ENCODE data around the gene C2CD2. TPM values are rescaled to one million over a fixed set of nuclear protein-coding genes. Genes with fewer than 3 reads are reported as not detected.

C2CD2 gene
- total RNA-seq, 2 donors from 2014 or later = 26.3 to 28.7 TPM

GRCh38 chr21:41926807-41927171 is 27.0 kb downstream of the C2CD2 start:
- no peak overlapping the region for H3K4me3 Mint-ChIP-seq
- H3K9me3 Mint-ChIP-seq = no peaks in the 10 kb centered on the region
- no peaks in the 10 kb centered on the region for H3K9me3 ChIP-seq (ENCODE audit: control insufficient read depth, low read length)
- H3K27ac Mint-ChIP-seq = peak overlapping the region; percentile 91
- 50 to 84% methylated on average over 1 to 3 of the region's 3 CpGs for WGBS, 2 experiments (ENCODE audit: insufficient coverage in 1 of 2, insufficient read length in 1 of 2)
- peaks cover 14% of the 10 kb centered on the region for H3K4me1 ChIP-seq (ENCODE audit: control insufficient read depth, insufficient read depth, low read length)
- no peak for DNase-seq
- peaks cover 27% of the 10 kb centered on the region for H3K4me1 Mint-ChIP-seq
- no peak overlapping the region for H3K27ac ChIP-seq (ENCODE audit: low read depth, low read length)
- H3K27me3 ChIP-seq (ENCODE audit: control insufficient read depth, insufficient read depth, low read length, poor library complexity, severe bottlenecking) = no peaks in the 10 kb centered on the region
- no peaks in the 10 kb centered on the region for H3K36me3 ChIP-seq (ENCODE audit: control insufficient read depth, insufficient read depth, low read length)
- H3K36me3 Mint-ChIP-seq (ENCODE audit: low read depth) = no peaks in the 10 kb centered on the region
- H3K4me3 ChIP-seq (ENCODE audit: low read length) = peak overlapping the region; percentile 24
- no peak overlapping the region for H3K9ac ChIP-seq (ENCODE audit: extremely low read depth, low read length, poor library complexity, severe bottlenecking)
- H3K27me3 Mint-ChIP-seq (ENCODE audit: insufficient read depth) = no peaks in the 10 kb centered on the region
- TF ChIP-seq CTCF (conservative IDR thresholded peaks at IDR 0.05) = no peak

DNA sequence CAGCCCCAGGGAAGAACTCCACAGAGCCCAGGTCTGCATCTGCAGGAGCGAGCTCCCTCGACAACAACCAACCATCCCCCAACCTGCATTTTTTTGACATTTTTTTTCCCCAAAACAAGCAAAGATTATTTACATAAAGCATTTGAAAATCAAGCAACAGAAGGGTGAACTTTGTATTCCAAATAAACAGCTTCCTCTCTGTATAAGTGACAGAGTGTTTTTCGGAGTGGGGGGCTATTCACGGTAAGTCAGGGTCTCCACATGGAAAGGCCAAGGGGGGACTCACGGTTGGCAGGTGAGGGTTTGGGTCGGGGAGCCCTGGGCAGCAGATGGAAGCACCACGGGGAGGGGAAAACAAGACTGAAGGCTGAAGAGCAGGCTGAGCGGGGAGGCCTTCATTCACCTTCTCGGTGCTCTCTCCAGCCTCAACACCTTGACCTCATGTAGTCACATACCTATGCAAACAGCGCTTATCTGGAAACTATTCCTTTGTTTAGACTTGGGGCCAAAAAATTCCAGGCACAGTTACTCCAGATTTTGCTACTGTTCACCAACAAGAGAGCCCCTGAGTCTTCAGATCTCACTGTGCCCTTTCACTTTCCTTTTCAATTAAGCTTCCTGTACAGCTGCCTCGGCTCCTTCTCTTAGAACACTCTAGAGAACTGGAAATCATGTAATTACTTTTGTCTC is 27.6 kb downstream of the C2CD2 start:
- TF ChIP-seq CTCF (conservative IDR thresholded peaks at IDR 0.05) = no peak
- Mint-ChIP-seq H3K27ac (peak overlapping the region; percentile 91), H3K4me3 (peak overlapping the region; percentile 9), H3K36me3 (ENCODE audit: low read depth) (no peaks in the 10 kb centered on the region), H3K9me3 (no peaks in the 10 kb centered on the region), H3K4me1 (peaks cover 27% of the 10 kb centered on the region), H3K27me3 (ENCODE audit: insufficient read depth) (no peaks in the 10 kb centered on the region)
- 58 to 63% methylated on average over 7 to 11 of the region's 11 CpGs for WGBS, 2 experiments (ENCODE audit: insufficient coverage in 1 of 2, insufficient read length in 1 of 2)
- Histone ChIP-seq H3K27ac (ENCODE audit: low read depth, low read length) (no peak overlapping the region), H3K36me3 (ENCODE audit: control insufficient read depth, insufficient read depth, low read length) (no peaks in the 10 kb centered on the region), H3K9me3 (ENCODE audit: control insufficient read depth, low read length) (no peaks in the 10 kb centered on the region), H3K9ac (ENCODE audit: extremely low read depth, low read length, poor library complexity, severe bottlenecking) (no peak overlapping the region), H3K27me3 (ENCODE audit: control insufficient read depth, insufficient read depth, low read length, poor library complexity, severe bottlenecking) (no peaks in the 10 kb centered on the region), H3K4me1 (ENCODE audit: control insufficient read depth, insufficient read depth, low read length) (peaks cover 14% of the 10 kb centered on the region), H3K4me3 (ENCODE audit: low read length) (peak overlapping the region; percentile 24)
- DNase-seq = peak; percentile 68

- Histone ChIP-seq H3K36me3 (ENCODE audit: control insufficient read depth, insufficient read depth, low read length) (no peaks in the 10 kb centered on the region), H3K27me3 (ENCODE audit: control insufficient read depth, insufficient read depth, low read length, poor library complexity, severe bottlenecking) (no peaks in the 10 kb centered on the region), H3K9me3 (ENCODE audit: control insufficient read depth, low read length) (no peaks in the 10 kb centered on the region), H3K27ac (ENCODE audit: low read depth, low read length) (no peak overlapping the region), H3K9ac (ENCODE audit: extremely low read depth, low read length, poor library complexity, severe bottlenecking) (no peak overlapping the region), H3K4me1 (ENCODE audit: control insufficient read depth, insufficient read depth, low read length) (peaks cover 9% of the 10 kb centered on the region), H3K4me3 (ENCODE audit: low read length) (peak overlapping the region; percentile 24)
- peaks cover 25% of the 10 kb centered on the region for H3K4me1 Mint-ChIP-seq
- no peak for TF ChIP-seq CTCF (conservative IDR thresholded peaks at IDR 0.05)
- no peak for DNase-seq
- H3K27me3 Mint-ChIP-seq (ENCODE audit: insufficient read depth) = no peaks in the 10 kb centered on the region
- no peaks in the 10 kb centered on the region for H3K36me3 Mint-ChIP-seq (ENCODE audit: low read depth)
- H3K27ac Mint-ChIP-seq = peak overlapping the region; percentile 91
- 75 to 78% methylated on average over 3 to 4 of the region's 4 CpGs for WGBS, 2 experiments (ENCODE audit: insufficient coverage in 1 of 2, insufficient read length in 1 of 2)
- no peaks in the 10 kb centered on the region for H3K9me3 Mint-ChIP-seq
- H3K4me3 Mint-ChIP-seq = peak overlapping the region; percentile 9
These were observed 28.1 kb downstream of the C2CD2 start for GRCh38 chr21:41925767-41926116.
